Mammary epithelial cell (primary cell): ENCODE measurements around the gene PRDM7.
"Not testable (repeated sequence)": the region's sequence is repeated elsewhere in the genome, so short reads cannot be mapped to it uniquely, and the experiment has no call there.

Source experiments
- CTCF ChIP-seq, 2 donors: IDR thresholded peaks in 1 of 2; conservative IDR thresholded peaks in 1 of 2; 2 replicates each; pipeline ENCODE4 v1.5.1; 2011 to 2012; ENCODE audit warnings: inconsistent platforms in 2 of 2, low read length in 2 of 2, mild to moderate bottlenecking in 2 of 2, control low read depth in 1 of 2, low read depth in 1 of 2; ENCODE audit not compliant: insufficient read depth in 1 of 2; ENCODE audit errors: extremely low read depth in 1 of 2
- EZH2 ChIP-seq: IDR thresholded peaks from 2 replicates; pipeline ENCODE4 v1.6.1; 2012; ENCODE audit warnings: low read length, inconsistent platforms, borderline replicate concordance

- TF ChIP-seq CTCF (conservative IDR thresholded peaks at IDR 0.05 in 1 of 2, IDR thresholded peaks at IDR 0.05 in 1 of 2; ENCODE audit: extremely low read depth in 1 of 2, insufficient read depth in 1 of 2, low read depth in 1 of 2, low read length in 2 of 2); EZH2: not testable (repeated sequence)
Measured at GRCh38 chr16:90107617-90108016, 30.5 kb upstream of the PRDM7 start.
